Central memory CD4-positive, alpha-beta T cell (primary cell): Measurements from ENCODE around the gene THEM5.
A peak's percentile ranks its signal among the peaks of the same experiment; 100 is the strongest.
"Not testable (repeated sequence)": the region's sequence is repeated elsewhere in the genome, so short reads cannot be mapped to it uniquely, and the experiment has no call there.

Experiments used
- DNase-seq: peaks from one replicate; pipeline ENCODE4 v3.0.0; 2022
- total RNA-seq, 3 experiments: gene quantifications; one replicate each; lab custom pipeline; 2026; lab: John Stamatoyannopoulos, UW

The THEM5 gene, protein sequence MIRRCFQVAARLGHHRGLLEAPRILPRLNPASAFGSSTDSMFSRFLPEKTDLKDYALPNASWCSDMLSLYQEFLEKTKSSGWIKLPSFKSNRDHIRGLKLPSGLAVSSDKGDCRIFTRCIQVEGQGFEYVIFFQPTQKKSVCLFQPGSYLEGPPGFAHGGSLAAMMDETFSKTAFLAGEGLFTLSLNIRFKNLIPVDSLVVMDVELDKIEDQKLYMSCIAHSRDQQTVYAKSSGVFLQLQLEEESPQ
- total RNA-seq, result 0 to 0.19 (median 0.05) reads per million in 3 experiments

DNA sequence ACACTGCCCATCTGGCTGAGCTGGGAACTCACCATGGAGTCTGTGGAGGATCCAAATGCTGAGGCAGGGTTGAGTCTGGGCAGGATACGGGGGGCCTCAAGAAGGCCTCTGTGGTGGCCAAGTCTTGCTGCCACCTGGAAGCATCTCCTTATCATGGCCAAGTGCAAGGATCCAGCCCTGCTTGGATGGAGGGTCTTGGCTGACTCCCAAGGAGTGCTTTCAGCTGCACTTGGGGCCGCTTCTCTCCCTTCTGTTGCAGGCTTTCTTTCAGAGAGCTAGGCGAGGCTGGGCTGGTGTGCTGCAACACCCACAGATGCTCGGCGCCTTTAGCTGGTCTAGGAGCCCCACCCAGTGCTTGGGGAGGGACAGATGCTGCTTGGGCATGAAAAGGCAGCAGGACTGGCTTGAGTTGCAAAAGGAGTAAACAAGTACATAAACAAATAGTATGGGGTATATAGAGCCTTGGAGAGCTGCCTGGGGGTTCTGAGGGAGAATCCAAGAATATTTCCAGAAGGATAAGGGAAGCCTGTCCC is at the start of gene THEM5:
THEM5 (minus strand) TSS at position 302 of the 533 bp plus-strand sequence; CDS start at position 155, 147 bp downstream.
- no peak for DNase-seq

DNA sequence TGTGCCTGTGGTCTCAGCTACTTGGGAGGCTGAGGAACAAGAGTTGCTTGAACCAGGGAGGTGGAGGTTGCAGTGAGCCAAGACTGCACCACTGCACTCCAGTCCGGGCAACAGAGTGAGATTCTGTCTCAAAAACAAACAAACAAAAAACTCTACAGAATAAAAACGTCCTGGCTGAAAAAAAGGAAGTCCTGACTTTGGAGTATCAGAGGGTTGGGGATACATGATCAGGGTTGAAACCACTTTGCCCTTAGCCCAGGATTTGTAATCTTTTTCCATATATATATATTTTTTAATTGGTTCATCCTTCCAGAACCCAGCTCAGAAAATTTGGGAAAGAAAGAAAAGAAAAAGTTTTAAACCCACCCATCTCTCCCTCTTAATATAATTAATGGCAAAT is 49.3 kb upstream of the THEM5 start:
- no peak for DNase-seq

DNA sequence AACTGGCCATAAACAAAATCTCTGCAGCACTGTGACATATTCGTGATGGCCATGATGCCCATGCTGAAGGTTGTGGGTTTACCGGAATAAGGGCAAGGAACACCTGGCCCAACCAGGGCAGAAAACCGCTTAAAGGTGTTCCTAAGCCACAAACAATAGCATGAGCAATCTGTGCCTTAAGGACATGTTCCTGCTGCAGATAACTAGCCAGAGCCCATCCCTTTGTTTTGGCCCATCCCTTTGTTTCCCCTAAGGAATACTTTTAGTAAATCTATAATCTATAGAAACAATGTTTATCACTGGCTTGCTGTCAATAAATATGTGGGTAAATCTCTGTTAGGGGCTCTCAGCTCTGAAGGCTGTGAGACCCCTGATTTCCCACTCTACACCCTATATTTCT is 47.3 kb upstream of the THEM5 start:
- not testable (repeated sequence) for DNase-seq

GRCh38 chr1:151898519-151898991 is 45.0 kb upstream of the THEM5 start:
- DNase-seq, result peak; percentile 86

GRCh38 chr1:151897991-151898431 is 44.5 kb upstream of the THEM5 start:
- no peak for DNase-seq

GRCh38 chr1:151893176-151893924 is 39.8 kb upstream of the THEM5 start:
- no peak for DNase-seq

DNA sequence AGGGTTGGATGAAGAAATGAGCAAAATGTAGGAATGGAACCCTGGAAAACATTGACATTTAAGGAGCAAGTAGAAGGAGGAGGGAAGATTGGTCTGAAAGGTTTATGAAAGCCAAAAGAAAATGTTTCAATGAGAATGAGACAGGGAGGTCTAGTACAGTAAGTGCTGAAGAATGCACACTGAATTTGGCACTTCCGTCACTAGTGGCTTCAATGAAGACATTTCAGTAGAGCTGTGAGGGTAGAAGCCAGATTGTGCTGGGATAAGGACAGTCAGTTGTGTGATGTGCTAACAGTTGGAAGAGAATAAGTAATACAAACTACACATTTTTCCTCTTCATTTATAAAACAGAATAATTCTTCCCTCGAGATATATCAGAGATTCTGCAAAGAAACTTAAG is 38.7 kb upstream of the THEM5 start:
- no peak for DNase-seq

GRCh38 chr1:151891512-151891911 is 38.0 kb upstream of the THEM5 start:
- DNase-seq, result no peak

- DNase-seq, result peak; percentile 39
These were observed 35.6 kb upstream of the THEM5 start for GRCh38 chr1:151888972-151889570.

DNA sequence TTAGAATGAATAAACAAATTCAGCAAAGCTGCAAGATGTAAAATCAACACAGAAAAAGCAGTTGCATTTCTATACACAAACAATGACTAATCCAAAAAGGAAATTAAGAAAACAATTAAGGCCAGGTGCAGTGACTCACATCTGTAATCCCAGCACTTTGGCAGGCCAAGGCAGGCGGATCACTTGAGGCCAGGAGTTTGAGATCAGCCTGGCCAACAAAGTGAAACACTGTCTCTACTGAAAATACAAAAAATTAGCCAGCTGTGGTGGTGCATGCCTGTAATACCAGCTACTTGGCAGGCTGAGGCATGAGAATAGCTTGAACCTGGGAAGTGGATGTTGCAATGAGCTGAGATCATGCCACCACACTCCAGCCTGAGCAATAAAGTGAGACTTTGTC is 33.5 kb upstream of the THEM5 start:
- DNase-seq, result no peak

- DNase-seq, result no peak
These were observed 32.0 kb upstream of the THEM5 start for GRCh38 chr1:151885479-151885878.

GRCh38 chr1:151884879-151885278 is 31.4 kb upstream of the THEM5 start:
- not testable (repeated sequence) for DNase-seq

DNA sequence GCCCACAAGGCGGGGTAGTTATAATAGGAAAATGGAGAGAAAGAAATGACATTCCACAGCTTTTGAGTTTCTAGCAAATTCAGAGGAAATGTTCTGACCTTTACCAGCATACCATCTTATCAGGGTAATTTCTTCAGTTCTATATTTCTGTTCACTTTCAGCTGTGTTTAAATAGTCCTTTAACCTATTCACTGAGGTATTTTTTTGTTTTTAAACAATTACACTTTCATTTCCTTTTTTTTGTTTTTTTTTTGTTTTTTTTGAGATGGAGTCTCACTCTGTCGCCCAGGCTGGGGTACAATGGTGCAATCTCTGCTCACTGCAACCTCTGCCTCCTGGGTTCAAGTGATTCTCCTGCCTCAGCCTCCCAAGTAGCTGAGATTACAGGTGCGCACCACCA is 30.9 kb upstream of the THEM5 start:
- DNase-seq, result not testable (repeated sequence)

- not testable (repeated sequence) for DNase-seq
These were observed 30.4 kb upstream of the THEM5 start for GRCh38 chr1:151883898-151884297.

- DNase-seq, result not testable (repeated sequence)
These were observed 29.4 kb upstream of the THEM5 start for GRCh38 chr1:151882918-151883317.

DNA sequence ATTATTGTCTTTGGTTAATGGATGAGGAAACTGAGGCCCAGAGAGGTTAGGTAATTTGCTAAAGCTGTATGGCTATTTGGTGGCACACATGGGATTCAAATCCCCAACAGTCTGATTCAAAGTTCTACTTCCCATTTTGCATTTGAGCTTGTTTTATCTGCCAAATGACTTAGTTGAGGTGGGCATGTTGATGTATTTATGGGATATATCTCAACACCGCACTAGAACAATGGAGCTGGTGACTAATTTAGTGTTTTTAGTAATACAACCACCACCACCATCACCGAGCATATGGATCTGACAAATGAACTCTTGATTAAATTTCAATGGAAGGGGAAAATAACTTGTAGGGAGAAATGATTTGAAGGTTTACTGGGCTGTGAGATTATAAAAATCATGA is 29.0 kb upstream of the THEM5 start:
- no peak for DNase-seq

DNA sequence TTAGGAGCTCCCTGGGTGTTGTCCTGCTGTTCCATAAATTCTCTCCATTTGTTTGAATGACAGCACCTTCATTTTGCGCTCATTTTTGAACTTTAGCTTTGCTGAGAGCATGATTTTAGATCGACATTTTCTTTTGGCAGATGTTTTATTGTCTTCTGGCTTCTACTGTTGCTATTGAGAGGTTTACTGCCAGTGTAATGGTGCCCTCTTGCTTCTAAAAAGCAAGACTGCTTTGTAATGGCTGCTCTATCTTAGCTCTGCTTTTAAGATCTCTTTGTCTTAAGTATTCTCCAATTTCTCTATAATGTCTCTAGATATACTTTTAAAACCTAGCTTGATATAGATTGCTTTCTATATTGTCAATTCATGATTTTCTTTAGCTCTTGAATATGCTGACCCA is 28.0 kb upstream of the THEM5 start:
- no peak for DNase-seq

DNA sequence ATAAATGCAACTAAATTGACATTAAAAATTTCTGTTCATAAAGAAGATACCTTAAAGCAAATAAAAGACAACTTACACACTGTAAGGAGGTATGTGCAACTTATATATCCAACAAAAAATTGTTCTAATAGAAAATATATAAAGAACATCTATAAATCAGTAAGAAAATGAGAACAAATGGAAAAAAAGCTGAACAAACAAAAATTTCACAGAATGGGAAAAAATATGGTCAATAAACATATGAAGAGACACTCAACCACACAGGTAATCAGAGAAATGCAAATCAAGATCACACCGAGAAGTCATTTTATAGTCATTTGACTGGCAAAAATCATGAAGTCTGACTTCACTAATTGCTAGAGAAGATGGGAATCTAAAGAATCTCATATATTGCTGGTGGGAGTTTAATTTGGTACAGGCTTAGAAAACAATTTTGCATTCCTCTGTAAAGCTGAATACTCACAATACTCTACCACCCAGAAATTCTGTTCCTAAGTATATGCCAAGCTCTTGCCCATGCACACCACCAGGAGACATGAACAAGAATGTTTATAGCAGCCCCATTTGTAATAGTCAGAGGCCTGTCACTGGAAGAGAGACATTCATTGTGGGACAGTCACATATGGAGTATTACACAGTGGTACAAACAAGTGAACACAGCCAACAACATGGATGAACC is 22.0 kb upstream of the THEM5 start:
- no peak for DNase-seq

DNA sequence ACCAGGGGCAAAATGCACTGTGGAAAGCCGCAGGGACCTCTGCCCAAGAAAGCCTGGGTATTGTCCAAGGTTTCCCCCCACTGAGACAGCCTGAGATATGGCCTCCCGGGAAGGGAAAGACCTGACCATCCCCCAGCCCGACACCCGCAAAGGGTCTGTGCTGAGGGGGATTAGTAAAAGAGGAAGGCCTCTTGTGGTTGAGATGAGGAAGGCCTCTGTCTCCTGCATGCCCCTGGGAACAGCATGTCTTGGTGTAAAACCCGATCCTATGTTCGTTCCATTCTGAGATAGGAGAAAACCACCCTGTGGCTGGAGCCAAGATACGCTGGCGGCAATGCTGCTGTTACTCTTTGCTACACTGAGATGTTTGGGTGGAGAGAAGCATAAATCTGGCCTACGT is 19.3 kb upstream of the THEM5 start:
- not testable (repeated sequence) for DNase-seq

DNA sequence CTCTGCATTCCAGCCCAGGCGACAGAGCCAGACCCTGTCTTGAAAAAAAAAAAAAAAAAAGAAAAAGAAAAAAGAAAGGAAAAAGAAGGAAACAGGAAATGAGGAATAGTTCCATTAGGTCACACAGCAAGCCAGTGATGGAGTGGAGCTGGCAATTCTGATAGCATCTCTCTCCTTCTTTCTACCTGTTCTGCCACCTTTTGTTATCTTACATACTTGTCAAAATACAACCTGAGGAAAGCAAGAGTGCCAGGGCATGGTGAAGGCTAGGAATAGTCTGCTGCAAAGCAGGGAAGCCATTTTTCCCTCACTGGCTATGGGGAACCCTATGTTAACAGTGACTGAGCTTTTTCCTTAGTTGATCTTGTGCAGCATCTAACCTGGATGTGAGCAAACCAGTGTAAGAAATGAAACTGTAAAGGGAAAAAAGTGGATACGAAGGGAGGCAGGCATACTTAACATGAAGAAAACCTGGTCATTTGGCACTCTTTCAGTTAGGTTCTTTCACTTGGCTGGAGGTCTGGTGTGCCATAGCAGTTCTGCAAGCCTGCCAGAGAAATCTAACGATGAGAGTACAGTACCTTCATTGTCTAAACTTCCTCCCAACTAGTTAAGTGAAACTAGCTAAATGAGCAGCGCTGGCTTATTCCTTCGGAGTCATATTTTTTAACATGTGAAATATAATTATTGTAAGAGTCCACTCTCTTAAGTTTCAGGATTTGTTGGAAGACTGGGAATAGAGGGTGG is 17.9 kb upstream of the THEM5 start:
- no peak for DNase-seq

- DNase-seq, result no peak
These were observed 15.0 kb upstream of the THEM5 start for GRCh38 chr1:151868486-151868885.
